ENCODE results near the gene BRIP1.

- TF ChIP-seq EZH2 (IDR thresholded peaks at IDR 0.05; ENCODE audit: insufficient read depth, poor library complexity, severe bottlenecking) (no peak), EZH2phosphoT487 (IDR thresholded peaks at IDR 0.05; ENCODE audit: insufficient read depth, low read depth) (no peak)
These were observed 118.5 kb downstream of the BRIP1 start for GRCh38 chr17:61744804-61745203.

Data from GM23248 (cell line).